Stimulated activated CD8-positive, alpha-beta memory T cell treated with anti-CD3 and anti-CD28 coated beads, Interleukin-12 subunit alpha, Interleukin-12 subunit beta, amount 100 ng/mL, for 4 hours (primary cell): ENCODE data around the gene TLE4.

Experiments
- DNase-seq: peaks from one replicate; pipeline ENCODE4 v3.0.0-alpha.2; 2020; ENCODE audit warnings: low read depth

TLE4 gene

GRCh38 chr9:79572032-79572607, 355 bp downstream of the TLE4 start:
- no peak for DNase-seq

- DNase-seq: peak; percentile 50
Observed at GRCh38 chr9:79572608-79573411, 1.0 kb downstream of the TLE4 start.

- no peak for DNase-seq
Observed at GRCh38 chr9:79573412-79573923, 1.7 kb downstream of the TLE4 start.

- no peak for DNase-seq
Observed at GRCh38 chr9:79574136-79574535, 2.4 kb downstream of the TLE4 start.

GRCh38 chr9:79574781-79575180, 3.0 kb downstream of the TLE4 start:
- no peak for DNase-seq

- no peak for DNase-seq
Observed at GRCh38 chr9:79575547-79575946, 3.8 kb downstream of the TLE4 start.

- DNase-seq: no peak
Observed at GRCh38 chr9:79577969-79578723, 6.4 kb downstream of the TLE4 start.

GRCh38 chr9:79578891-79579290, 7.1 kb downstream of the TLE4 start:
- DNase-seq: no peak

- DNase-seq: no peak
Observed at GRCh38 chr9:79579624-79580023, 7.9 kb downstream of the TLE4 start.

- DNase-seq: no peak
Observed at GRCh38 chr9:79580055-79580454, 8.3 kb downstream of the TLE4 start.

GRCh38 chr9:79581388-79581787, 9.6 kb downstream of the TLE4 start:
- no peak for DNase-seq

GRCh38 chr9:79581794-79582193, 10.0 kb downstream of the TLE4 start:
- DNase-seq: no peak

- no peak for DNase-seq
Observed at GRCh38 chr9:79583952-79584654, 12.3 kb downstream of the TLE4 start.

GRCh38 chr9:79584655-79584982, 12.9 kb downstream of the TLE4 start:
- DNase-seq: no peak

GRCh38 chr9:79588488-79589223, 16.9 kb downstream of the TLE4 start:
- DNase-seq: no peak

- no peak for DNase-seq
Observed at GRCh38 chr9:79591458-79591857, 19.7 kb downstream of the TLE4 start.

- DNase-seq: no peak
Observed at GRCh38 chr9:79592726-79593493, 21.1 kb downstream of the TLE4 start.

GRCh38 chr9:79598562-79599345, 27.0 kb downstream of the TLE4 start:
- DNase-seq: no peak

GRCh38 chr9:79600466-79600865, 28.7 kb downstream of the TLE4 start:
- DNase-seq: no peak
